ENCODE data around the gene LRRC1. TPM values are rescaled to one million over a fixed set of nuclear protein-coding genes. Genes with fewer than 3 reads are reported as not detected.

The LRRC1 gene
- total RNA-seq, 1 donor: 18.6 TPM

GRCh38 chr6:53951383-53951782, 156.6 kb downstream of the LRRC1 start:
- TF ChIP-seq CTCF (IDR thresholded peaks at IDR 0.05; ENCODE audit: insufficient read depth, low read depth, low read length): no peak

GRCh38 chr6:53956068-53956711, 161.4 kb downstream of the LRRC1 start:
- peak; percentile 94 for TF ChIP-seq CTCF (IDR thresholded peaks at IDR 0.05; ENCODE audit: insufficient read depth, low read depth, low read length)
- no peak overlapping the region for H3K4me3 ChIP-seq (ENCODE audit: low read depth, low read length)
- peak; percentile 76 for DNase-seq (ENCODE audit: low read depth)

More at GRCh38 chr6:53951383-53951782, 156.6 kb downstream of the LRRC1 start:
- DNase-seq (ENCODE audit: low read depth): no peak
- no peak overlapping the region for H3K4me3 ChIP-seq (ENCODE audit: low read depth, low read length)

- no peak for TF ChIP-seq CTCF (IDR thresholded peaks at IDR 0.05; ENCODE audit: insufficient read depth, low read depth, low read length)
- no peak overlapping the region for H3K4me3 ChIP-seq (ENCODE audit: low read depth, low read length)
- DNase-seq (ENCODE audit: low read depth): no peak
These were observed 162.0 kb downstream of the LRRC1 start for GRCh38 chr6:53956804-53957203.

- TF ChIP-seq CTCF (IDR thresholded peaks at IDR 0.05; ENCODE audit: insufficient read depth, low read depth, low read length): no peak
- H3K4me3 ChIP-seq (ENCODE audit: low read depth, low read length): no peak overlapping the region
- peak; percentile 50 for DNase-seq (ENCODE audit: low read depth)
These were observed 164.9 kb downstream of the LRRC1 start for GRCh38 chr6:53959717-53960116.

- no peak for TF ChIP-seq CTCF (IDR thresholded peaks at IDR 0.05; ENCODE audit: insufficient read depth, low read depth, low read length)
- no peak overlapping the region for H3K4me3 ChIP-seq (ENCODE audit: low read depth, low read length)
- DNase-seq (ENCODE audit: low read depth): peak; percentile 73
These were observed 165.5 kb downstream of the LRRC1 start for GRCh38 chr6:53960311-53960710.

GRCh38 chr6:53961679-53962370, 167.0 kb downstream of the LRRC1 start:
- no peak for TF ChIP-seq CTCF (IDR thresholded peaks at IDR 0.05; ENCODE audit: insufficient read depth, low read depth, low read length)
- peak; percentile 17 for DNase-seq (ENCODE audit: low read depth)
- H3K4me3 ChIP-seq (ENCODE audit: low read depth, low read length): no peak overlapping the region
